Upper lobe of right lung (tissue), 1 donor: ENCODE measurements around the gene TCF12. TPM values are rescaled to one million over a fixed set of nuclear protein-coding genes. Genes with fewer than 3 reads are reported as not detected.

ENCODE experiments used
- ATAC-seq: fragments of 200-7000 bp; cut with Tn5 transposase; one replicate; pipeline ENCODE4 v1.9.1; 2020; ENCODE audit warnings: mild to moderate bottlenecking, moderate library complexity
- DNase-seq: peaks from one replicate; pipeline ENCODE4 v3.0.0-alpha.2; 2020
- H3K27ac ChIP-seq: fragments of 200-600 bp; one replicate; pipeline ENCODE4 v1.8.0; 2022
- H3K27me3 ChIP-seq: fragments of 200-600 bp; one replicate; pipeline ENCODE4 v1.8.0; 2022; ENCODE audit warnings: mild to moderate bottlenecking
- H3K36me3 ChIP-seq: fragments of 200-600 bp; one replicate; pipeline ENCODE4 v1.8.0; 2022
- H3K4me1 ChIP-seq: fragments of 200-600 bp; one replicate; pipeline ENCODE4 v1.8.0; 2022
- H3K4me3 ChIP-seq: fragments of 200-600 bp; one replicate; pipeline ENCODE4 v1.8.0; 2022; ENCODE audit warnings: mild to moderate bottlenecking
- H3K9me3 ChIP-seq: fragments of 200-600 bp; one replicate; pipeline ENCODE4 v1.8.0; 2022
- intact Hi-C: fragments of 100-400 bp; cut with DNase I; formaldehyde crosslinking; loops from one replicate; pipeline ENCODE4 v1.11.0; 2022
- total RNA-seq: library from RNA; stranded (reverse); fragmentation: NEBNext Ultra II Directional; extraction: Animal tissue kit (Norgen Biotek cat#: 25700); gene quantifications from one replicate; pipeline ENCODE4 v1.2.1, GENCODE V29; 2021
- TF ChIP-seq, protein P1 (sequence below): fragments of 200-600 bp; IDR thresholded peaks from one replicate; pipeline ENCODE4 v1.8.0; 2022; ENCODE audit warnings: antibody characterized with exemption
- donor health status: DM: no; HTN: yes; CAD: no; lungs with severe emphysema.

The TCF12 gene
- total RNA-seq, 1 donor from 2014 or later, result 103 TPM

DNA sequence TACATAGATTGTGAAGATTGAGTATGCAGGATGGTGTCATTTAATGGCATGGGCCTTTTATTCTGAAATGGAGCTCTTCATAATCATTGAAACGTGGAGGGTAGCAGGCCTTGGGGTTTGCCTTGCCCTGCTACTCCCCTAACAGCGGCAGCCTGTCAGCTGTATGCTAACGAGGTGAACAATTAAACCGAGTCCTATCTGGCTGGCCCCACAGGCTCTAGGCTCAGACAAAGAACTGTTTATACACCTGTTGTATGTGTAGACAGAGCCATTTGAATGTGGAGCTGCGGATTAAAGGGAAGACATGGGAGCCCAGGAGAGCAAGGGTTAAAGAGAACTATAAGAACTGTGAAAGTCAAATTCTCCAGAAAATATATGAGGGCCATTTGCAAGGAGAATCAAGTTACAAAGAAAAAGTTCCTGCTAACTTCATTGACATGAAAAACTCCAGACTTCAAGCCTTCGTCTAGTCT is 341.2 kb downstream of the TCF12 start:
- no peak overlapping the region for H3K27ac ChIP-seq
- TF ChIP-seq, protein P1, sequence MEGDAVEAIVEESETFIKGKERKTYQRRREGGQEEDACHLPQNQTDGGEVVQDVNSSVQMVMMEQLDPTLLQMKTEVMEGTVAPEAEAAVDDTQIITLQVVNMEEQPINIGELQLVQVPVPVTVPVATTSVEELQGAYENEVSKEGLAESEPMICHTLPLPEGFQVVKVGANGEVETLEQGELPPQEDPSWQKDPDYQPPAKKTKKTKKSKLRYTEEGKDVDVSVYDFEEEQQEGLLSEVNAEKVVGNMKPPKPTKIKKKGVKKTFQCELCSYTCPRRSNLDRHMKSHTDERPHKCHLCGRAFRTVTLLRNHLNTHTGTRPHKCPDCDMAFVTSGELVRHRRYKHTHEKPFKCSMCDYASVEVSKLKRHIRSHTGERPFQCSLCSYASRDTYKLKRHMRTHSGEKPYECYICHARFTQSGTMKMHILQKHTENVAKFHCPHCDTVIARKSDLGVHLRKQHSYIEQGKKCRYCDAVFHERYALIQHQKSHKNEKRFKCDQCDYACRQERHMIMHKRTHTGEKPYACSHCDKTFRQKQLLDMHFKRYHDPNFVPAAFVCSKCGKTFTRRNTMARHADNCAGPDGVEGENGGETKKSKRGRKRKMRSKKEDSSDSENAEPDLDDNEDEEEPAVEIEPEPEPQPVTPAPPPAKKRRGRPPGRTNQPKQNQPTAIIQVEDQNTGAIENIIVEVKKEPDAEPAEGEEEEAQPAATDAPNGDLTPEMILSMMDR, result no peak
- DNase-seq, result no peak
- no peaks in the 10 kb centered on the region for H3K27me3 ChIP-seq
- no peak overlapping the region for H3K4me3 ChIP-seq
- ATAC-seq, result no peak
- peaks cover 32% of the 10 kb centered on the region for H3K36me3 ChIP-seq
- intact Hi-C loops, result no loop called here
- no peaks in the 10 kb centered on the region for H3K4me1 ChIP-seq
- H3K9me3 ChIP-seq, result no peaks in the 10 kb centered on the region

DNA sequence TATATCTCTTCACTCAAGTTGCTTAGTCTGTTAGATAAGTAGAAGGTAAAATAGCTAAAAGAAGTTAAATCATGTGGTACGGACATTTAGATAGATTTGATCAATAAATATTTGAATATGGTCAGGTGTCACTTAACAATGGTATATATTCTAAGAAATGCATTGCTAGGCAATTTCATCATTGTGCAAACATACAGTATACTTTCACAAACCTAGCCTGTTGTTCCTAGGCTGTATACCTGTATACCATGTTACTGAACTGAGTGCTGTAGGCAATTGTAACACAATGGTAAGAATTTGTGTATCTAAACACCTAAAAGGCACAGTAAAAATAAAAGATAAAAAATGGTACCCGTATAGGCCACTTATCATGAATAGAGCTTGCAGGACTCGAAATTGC is 345.1 kb downstream of the TCF12 start:
- H3K4me1 ChIP-seq, result no peaks in the 10 kb centered on the region
- no peak for ATAC-seq

DNA sequence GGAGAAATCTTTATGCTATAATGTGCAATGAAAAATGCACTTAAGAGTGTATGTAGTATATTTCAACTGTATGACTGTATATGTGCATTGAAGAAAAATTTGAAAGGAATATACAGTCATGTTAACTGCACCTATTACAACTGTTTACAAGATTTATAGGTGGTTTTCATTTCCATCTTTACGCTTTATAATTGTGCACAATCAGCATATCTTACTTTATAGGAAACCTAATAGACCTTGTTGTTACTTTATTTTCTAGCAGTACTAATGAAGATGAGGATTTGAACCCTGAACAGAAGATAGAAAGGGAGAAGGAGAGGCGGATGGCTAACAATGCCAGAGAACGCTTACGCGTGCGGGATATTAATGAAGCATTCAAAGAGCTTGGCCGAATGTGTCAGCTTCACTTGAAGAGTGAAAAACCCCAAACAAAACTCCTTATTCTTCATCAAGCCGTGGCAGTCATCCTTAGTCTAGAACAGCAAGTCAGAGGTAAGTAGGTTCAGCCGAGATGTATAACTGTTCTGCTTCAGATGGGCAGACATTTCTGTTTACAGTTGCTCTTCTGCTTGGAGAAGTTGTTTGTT is 354.4 kb downstream of the TCF12 start:
- DNase-seq (no peak), ATAC-seq (no peak)
- intact Hi-C loops, result no loop called here
- Histone ChIP-seq H3K27me3 (no peaks in the 10 kb centered on the region), H3K4me3 (no peak overlapping the region), H3K4me1 (no peaks in the 10 kb centered on the region), H3K36me3 (peaks cover 30% of the 10 kb centered on the region), H3K9me3 (no peaks in the 10 kb centered on the region), H3K27ac (no peak overlapping the region)
- TF ChIP-seq, protein P1, result no peak

More for the DNA sequence above, 345.1 kb downstream of the TCF12 start:
- no peak overlapping the region for H3K4me3 ChIP-seq
- no peaks in the 10 kb centered on the region for H3K27me3 ChIP-seq
- intact Hi-C loops, result no loop called here
- peaks cover 47% of the 10 kb centered on the region for H3K36me3 ChIP-seq
- DNase-seq, result no peak
- no peak overlapping the region for H3K27ac ChIP-seq
- TF ChIP-seq, protein P1, result no peak
- no peaks in the 10 kb centered on the region for H3K9me3 ChIP-seq

DNA sequence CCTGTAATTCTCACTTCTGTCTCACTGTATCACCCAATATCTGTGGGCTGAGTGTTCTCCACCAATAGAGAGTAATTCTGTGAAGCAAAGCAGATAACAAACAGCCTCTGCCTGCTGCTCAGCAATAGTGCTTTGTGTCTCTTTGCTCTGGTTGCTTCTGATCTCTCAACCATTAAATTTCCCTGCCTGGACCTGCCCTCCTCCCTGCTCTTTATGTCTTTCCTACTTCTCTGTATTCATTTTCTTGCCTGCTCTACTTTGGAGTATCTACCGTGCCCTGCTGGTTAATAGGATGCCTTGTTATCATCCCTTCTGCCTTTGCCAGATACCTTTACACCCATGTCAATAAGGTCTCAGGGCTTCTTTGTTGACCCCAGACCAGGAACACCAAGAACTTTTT is 355.0 kb downstream of the TCF12 start:
- TF ChIP-seq, protein P1, result no peak
- ATAC-seq, result no peak
- H3K4me3 ChIP-seq, result no peak overlapping the region
- no peaks in the 10 kb centered on the region for H3K27me3 ChIP-seq
- no peak overlapping the region for H3K27ac ChIP-seq
- no peaks in the 10 kb centered on the region for H3K9me3 ChIP-seq
- DNase-seq, result no peak
- peaks cover 30% of the 10 kb centered on the region for H3K36me3 ChIP-seq
- H3K4me1 ChIP-seq, result no peaks in the 10 kb centered on the region
- intact Hi-C loops, result no loop called here

DNA sequence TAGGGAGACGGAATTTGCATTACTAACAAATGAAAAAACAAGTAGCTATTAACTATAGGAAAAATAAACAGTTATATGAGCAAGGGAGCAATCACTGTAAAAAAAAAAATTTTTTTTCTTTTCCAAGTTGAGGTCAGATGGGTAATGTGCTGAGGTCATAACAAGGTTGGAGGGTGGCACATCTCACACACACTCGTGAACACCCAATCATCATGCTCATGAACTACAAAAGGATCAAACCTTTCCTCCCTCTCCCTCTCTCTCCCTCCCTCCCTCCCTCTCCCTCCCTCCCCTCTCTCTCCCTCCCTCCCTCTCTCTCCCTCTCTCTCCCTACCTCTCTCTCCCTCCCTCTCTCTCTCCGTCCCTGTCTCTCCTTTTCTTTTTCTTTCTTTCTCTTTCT is 360.0 kb downstream of the TCF12 start:
- Histone ChIP-seq H3K9me3 (no peaks in the 10 kb centered on the region), H3K4me1 (peaks cover 3% of the 10 kb centered on the region), H3K27me3 (no peaks in the 10 kb centered on the region), H3K36me3 (peaks cover 49% of the 10 kb centered on the region), H3K27ac (no peak overlapping the region), H3K4me3 (no peak overlapping the region)
- TF ChIP-seq, protein P1, result no peak
- DNase-seq (no peak), ATAC-seq (no peak)
- intact Hi-C loops, result no loop called here

DNA sequence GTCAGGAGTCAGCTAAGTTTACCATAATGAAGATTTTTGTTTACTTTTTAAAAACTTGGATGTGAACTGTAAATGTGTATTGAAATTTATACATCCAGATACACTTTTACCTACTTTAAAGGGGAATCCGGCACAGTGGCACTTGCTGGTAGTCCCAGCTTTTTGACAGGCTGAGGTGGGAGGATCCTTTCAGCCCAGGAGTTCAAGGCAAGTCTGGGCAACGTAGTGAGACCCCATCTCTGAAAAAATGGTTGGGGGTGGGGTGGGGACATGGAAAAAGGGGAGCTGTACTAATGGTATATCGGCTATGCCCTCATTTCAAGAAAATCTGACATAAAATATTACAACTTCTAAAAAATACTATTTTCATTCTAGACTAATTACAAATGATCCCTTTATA is 362.0 kb downstream of the TCF12 start:
- peaks cover 5% of the 10 kb centered on the region for H3K4me1 ChIP-seq
- ATAC-seq (no peak), DNase-seq (no peak)
- H3K27me3 ChIP-seq, result no peaks in the 10 kb centered on the region
- no peak overlapping the region for H3K4me3 ChIP-seq
- intact Hi-C loops, result no loop called here
- H3K9me3 ChIP-seq, result no peaks in the 10 kb centered on the region
- TF ChIP-seq, protein P1, result no peak
- H3K36me3 ChIP-seq, result peaks cover 36% of the 10 kb centered on the region
- H3K27ac ChIP-seq, result no peak overlapping the region
